Mucosa of descending colon (tissue), 3 donors: ENCODE data around the gene CLEC2A. TPM values are rescaled to one million over a fixed set of nuclear protein-coding genes. Genes with fewer than 3 reads are reported as not detected.
"Not testable (repeated sequence)": the region's sequence is repeated elsewhere in the genome, so short reads cannot be mapped to it uniquely, and the experiment has no call there.

Experiments used
- ATAC-seq: fragments of 200-7000 bp; cut with Tn5 transposase; one replicate; pipeline ENCODE4 v1.9.1; 2020; ENCODE audit warnings: mild to moderate bottlenecking, moderate library complexity
- DNase-seq, 3 donors: peaks; one replicate each; pipeline ENCODE4 v3.0.0-alpha.2; 2020
- H3K36me3 ChIP-seq: fragments of 200-600 bp; one replicate; pipeline ENCODE4 v1.8.0; 2021; ENCODE audit warnings: low read depth, mild to moderate bottlenecking
- H3K4me1 ChIP-seq: fragments of 200-600 bp; one replicate; pipeline ENCODE4 v1.8.0; 2021; ENCODE audit warnings: low read depth, mild to moderate bottlenecking
- H3K4me3 ChIP-seq: fragments of 200-600 bp; one replicate; pipeline ENCODE4 v1.8.0; 2021; ENCODE audit warnings: mild to moderate bottlenecking
- H3K9me3 ChIP-seq: fragments of 200-600 bp; one replicate; pipeline ENCODE4 v1.8.0; 2021; ENCODE audit warnings: mild to moderate bottlenecking
- intact Hi-C, 2 donors: fragments of 100-400 bp; cut with DNase I in 1 of 2; cut with micrococcal nuclease in 1 of 2; formaldehyde crosslinking; loops; one replicate each; pipeline versions ENCODE4 v1.11.0 to v1.11.1; 2022; cut with DNase I, micrococcal nuclease
- total RNA-seq, 3 donors: library from RNA; stranded (reverse); fragmentation: NEBNext Ultra II Directional in 2 of 3; extraction: Animal tissue kit (Norgen Biotek cat#: 25700) in 2 of 3; gene quantifications; one replicate each; pipeline versions ENCODE4 v1.2.1 to v1.2.4, GENCODE V29; 2021 to 2023
- TF ChIP-seq, protein P1 (sequence below): fragments of 200-600 bp; IDR thresholded peaks from one replicate; pipeline ENCODE4 v1.8.0; 2022; ENCODE audit warnings: antibody characterized with exemption, mild to moderate bottlenecking
- donor health status: DM: no; HTN: no; CAD: no; lungs with moderate emphysema.
- donor health status: DM: no; HTN: no; CAD: no.
- donor health status: DM: no; HTN: yes; CAD: no.

The CLEC2A gene
- total RNA-seq, 3 donors from 2014 or later, result not detected

DNA sequence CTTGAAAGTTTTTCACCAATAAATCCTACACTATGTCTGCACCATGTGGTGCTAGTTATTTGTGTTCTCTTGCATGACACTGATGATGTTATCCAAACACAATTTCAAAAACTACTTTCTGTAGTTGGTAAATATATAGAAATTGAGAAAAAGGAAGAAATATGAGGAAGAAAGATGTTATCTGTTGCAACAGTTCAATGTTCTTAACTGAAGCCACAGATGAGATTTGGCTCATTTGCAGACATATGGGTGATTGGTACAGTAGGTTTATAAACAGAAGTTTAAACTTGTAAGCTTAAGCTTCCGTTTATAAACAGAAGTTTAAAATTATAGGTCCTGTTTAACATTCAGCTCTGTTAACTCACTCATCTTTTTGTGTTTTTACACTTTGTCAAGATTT, 39.0 kb upstream of the CLEC2A start, which contains the start of gene CLEC12A:
TSS of gene CLEC12A (plus strand) at position 229 of the 400 bp plus-strand sequence. CDS start 188 bp downstream, outside the sequence.
- DNase-seq (no peak), ATAC-seq (no peak)
- H3K4me1 ChIP-seq, result no peaks in the 10 kb centered on the region
- intact Hi-C loops, result no loop called here
- H3K4me3 ChIP-seq, result no peak within 1 kb of the TSS
- H3K36me3 ChIP-seq, result no peaks in the 10 kb centered on the region
- TF ChIP-seq, protein P1, sequence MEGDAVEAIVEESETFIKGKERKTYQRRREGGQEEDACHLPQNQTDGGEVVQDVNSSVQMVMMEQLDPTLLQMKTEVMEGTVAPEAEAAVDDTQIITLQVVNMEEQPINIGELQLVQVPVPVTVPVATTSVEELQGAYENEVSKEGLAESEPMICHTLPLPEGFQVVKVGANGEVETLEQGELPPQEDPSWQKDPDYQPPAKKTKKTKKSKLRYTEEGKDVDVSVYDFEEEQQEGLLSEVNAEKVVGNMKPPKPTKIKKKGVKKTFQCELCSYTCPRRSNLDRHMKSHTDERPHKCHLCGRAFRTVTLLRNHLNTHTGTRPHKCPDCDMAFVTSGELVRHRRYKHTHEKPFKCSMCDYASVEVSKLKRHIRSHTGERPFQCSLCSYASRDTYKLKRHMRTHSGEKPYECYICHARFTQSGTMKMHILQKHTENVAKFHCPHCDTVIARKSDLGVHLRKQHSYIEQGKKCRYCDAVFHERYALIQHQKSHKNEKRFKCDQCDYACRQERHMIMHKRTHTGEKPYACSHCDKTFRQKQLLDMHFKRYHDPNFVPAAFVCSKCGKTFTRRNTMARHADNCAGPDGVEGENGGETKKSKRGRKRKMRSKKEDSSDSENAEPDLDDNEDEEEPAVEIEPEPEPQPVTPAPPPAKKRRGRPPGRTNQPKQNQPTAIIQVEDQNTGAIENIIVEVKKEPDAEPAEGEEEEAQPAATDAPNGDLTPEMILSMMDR, result no peak
- no peaks in the 10 kb centered on the region for H3K9me3 ChIP-seq

DNA sequence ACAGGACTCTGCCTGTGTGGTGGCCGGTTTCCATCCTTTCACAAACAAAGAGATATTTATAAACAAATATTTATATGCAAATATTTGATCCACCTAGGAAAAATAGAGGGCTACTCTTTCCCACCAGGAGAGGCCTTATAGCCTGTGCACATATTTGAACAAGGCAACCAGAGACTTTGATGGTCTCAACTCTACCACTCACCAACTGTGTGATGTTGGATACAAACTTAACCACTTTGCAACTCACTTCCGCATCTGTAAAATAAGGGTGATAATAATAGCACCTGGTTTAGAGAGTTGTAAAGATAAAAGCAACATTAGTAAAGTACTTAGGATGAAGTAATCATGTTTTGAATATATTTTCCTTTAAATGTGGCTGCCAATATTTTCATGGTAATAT, 37.5 kb upstream of the CLEC2A start:
- TF ChIP-seq, protein P1, result no peak
- Histone ChIP-seq H3K9me3 (no peaks in the 10 kb centered on the region), H3K4me1 (no peaks in the 10 kb centered on the region), H3K36me3 (no peaks in the 10 kb centered on the region), H3K4me3 (no peak overlapping the region)
- intact Hi-C loops, result no loop called here
- ATAC-seq (no peak), DNase-seq (no peak)

DNA sequence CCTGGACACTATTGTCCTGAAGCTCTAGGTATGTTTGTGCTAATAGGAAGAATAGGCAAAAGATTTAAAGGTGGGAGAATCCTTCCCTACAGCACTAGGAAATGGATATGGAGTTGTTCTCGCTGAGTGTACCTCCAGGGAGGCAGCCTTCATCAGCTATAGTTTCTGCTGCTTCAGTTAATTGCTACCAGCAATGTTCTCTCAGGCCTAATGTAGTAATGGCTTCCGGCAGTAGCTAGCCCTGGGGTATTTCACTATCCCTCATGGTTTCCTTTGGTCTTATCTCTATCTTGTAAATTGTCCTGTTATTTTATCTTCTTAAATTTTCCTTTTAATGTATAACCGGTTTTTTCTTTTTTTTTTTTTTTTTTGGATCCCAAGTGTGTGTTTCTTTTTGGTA, 29.7 kb upstream of the CLEC2A start:
- DNase-seq (no peak), ATAC-seq (no peak)
- no peaks in the 10 kb centered on the region for H3K4me1 ChIP-seq
- no peaks in the 10 kb centered on the region for H3K36me3 ChIP-seq
- TF ChIP-seq, protein P1, result no peak
- H3K4me3 ChIP-seq, result no peak overlapping the region
- intact Hi-C loops, result no loop called here
- H3K9me3 ChIP-seq, result no peaks in the 10 kb centered on the region

DNA sequence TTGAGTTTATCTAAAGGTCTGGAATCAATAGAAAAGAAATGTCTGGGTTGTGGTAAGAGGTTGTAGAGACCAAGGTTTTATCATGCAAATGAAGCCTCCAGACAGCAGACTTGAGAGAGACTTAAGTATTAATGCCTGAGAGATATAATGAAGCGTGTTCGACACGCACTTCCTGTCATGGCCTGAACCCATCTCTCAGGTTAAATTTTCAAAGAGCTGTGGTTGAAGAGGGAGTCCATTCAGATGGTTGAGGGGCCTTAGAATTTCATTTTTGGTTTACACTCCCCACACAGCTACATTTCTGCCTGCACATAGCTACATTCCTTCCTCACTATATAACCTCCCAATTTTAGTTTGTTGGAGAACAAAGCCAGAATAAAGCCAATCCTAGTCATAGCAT, 28.9 kb upstream of the CLEC2A start:
- Histone ChIP-seq H3K4me3 (no peak overlapping the region), H3K4me1 (no peaks in the 10 kb centered on the region), H3K36me3 (no peaks in the 10 kb centered on the region), H3K9me3 (no peaks in the 10 kb centered on the region)
- TF ChIP-seq, protein P1, result no peak
- no peak for ATAC-seq
- DNase-seq, result no peak
- intact Hi-C loops, result no loop called here

DNA sequence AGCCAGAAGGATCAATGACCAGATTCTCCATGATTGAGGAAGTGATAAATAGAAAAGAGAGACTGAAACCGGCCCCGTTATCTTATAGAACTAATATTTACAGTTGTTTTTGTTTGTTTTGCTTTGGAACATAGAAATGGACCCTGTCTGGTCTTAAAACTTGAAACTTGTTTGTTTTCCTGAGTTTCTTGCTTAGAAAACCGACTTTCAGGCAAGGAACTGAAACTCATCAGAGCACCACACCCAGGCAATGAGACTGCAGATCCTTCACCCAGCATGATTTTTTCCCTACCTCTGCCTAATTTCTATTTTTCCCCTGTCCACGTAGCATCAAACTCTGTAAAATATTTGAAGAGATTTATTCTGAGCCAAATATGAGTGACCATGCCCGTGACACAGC, 28.4 kb upstream of the CLEC2A start:
- intact Hi-C loops, result no loop called here
- ATAC-seq, result no peak
- TF ChIP-seq, protein P1, result no peak
- Histone ChIP-seq H3K4me3 (no peak overlapping the region), H3K36me3 (no peaks in the 10 kb centered on the region), H3K9me3 (no peaks in the 10 kb centered on the region), H3K4me1 (no peaks in the 10 kb centered on the region)
- no peak for DNase-seq

DNA sequence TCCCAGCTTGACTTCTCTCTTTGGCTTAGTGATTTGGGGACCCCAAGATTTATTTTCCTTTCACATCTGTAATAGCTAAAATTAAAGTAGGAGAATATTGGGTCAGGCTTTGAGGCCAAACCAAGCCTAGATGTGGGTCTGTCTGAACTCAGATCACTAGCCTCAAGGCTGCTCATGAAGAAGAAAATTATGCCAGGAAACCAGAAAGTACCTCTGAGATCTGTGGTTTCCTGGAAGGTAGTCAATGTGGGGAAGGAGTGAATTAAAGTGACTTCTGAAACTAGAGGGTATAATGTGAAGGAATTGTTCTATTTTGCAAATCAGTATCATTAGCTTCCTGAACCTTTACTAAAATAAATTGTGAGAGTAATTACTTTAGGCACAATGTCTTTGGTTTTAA, 25.7 kb upstream of the CLEC2A start:
- no peaks in the 10 kb centered on the region for H3K9me3 ChIP-seq
- TF ChIP-seq, protein P1, result no peak
- H3K4me1 ChIP-seq, result no peaks in the 10 kb centered on the region
- intact Hi-C loops, result no loop called here
- DNase-seq, result no peak
- no peak overlapping the region for H3K4me3 ChIP-seq
- H3K36me3 ChIP-seq, result no peaks in the 10 kb centered on the region
- ATAC-seq, result no peak

DNA sequence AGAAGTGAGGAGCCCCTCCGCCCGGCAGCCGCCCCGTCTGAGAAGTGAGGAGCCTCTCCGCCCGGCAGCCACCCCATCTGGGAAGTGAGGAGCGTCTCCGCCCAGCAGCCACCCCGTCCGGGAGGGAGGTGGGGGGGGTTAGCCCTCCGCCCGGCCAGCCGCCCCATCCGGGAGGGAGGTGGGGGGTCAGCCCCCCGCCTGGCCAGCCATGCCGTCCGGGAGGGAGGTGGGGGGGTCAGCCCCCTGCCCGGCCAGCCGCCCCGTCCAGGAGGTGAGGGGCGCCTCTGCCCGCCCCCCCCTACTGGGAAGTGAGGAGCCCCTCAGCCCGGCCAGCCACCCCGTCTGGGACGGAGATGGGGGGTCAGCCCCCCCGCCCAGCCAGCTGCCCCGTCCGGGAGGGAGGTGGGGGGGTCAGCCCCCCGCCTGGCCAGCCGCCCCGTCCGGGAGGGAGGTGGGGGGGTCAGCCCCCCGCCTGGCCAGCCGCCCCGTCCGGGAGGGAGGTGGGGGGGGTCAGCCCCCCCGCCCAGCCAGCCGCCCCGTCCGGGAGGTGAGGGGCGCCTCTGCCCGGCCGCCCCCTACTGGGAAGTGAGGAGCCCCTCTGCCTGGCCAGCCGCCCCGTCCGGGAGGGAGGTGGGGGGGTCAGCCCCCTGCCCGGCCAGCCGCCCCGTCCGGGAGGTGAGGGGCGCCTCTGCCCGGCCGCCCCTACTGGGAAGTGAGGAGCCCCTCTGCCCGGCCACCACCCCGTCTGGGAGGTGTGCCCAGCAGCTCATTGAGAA, 21.0 kb upstream of the CLEC2A start:
- intact Hi-C loops, DNase-seq, H3K9me3 ChIP-seq, H3K36me3 ChIP-seq, H3K4me1 ChIP-seq, H3K4me3 ChIP-seq, ATAC-seq: not testable (repeated sequence)
